Ovary (tissue), 9 donors: ENCODE data around the gene MAP2K7. TPM values are rescaled to one million over a fixed set of nuclear protein-coding genes. Genes with fewer than 3 reads are reported as not detected.

ENCODE experiments used
- DNase-seq, 5 donors: peaks; one replicate each; pipeline ENCODE4 v3.0.0-alpha.2; 2019 to 2020
- H3K27ac ChIP-seq, 2 donors: fragments of 200-600 bp; one replicate each; pipeline versions ENCODE4 v1.5.1 to v1.8.0; 2019 to 2022
- H3K27me3 ChIP-seq: fragments of 200-600 bp; one replicate; pipeline ENCODE4 v1.8.0; 2022
- H3K36me3 ChIP-seq: fragments of 200-600 bp; sonication (generic); one replicate; pipeline ENCODE4 v1.5.1; 2019
- H3K4me1 ChIP-seq: one replicate; pipeline ENCODE4 v1.8.1; 2013; ENCODE audit warnings: mild to moderate bottlenecking, moderate library complexity; ENCODE audit not compliant: insufficient read depth
- H3K4me3 ChIP-seq: fragments of 200-600 bp; sonication (generic); one replicate; pipeline ENCODE4 v1.5.1; 2017
- H3K9me3 ChIP-seq, 2 donors: fragments of 200-600 bp in 1 of 2; sonication (generic) in 1 of 2; one replicate each; pipeline versions ENCODE4 v1.5.1 to v1.8.1; 2013 to 2019; ENCODE audit warnings: mild to moderate bottlenecking in 1 of 2, moderate library complexity in 1 of 2
- EP300 ChIP-seq: sonication (generic); formaldehyde crosslinking; IDR thresholded peaks from one replicate; pipeline ENCODE4 v1.6.1; 2017; ENCODE audit warnings: antibody characterized with exemption
- POLR2A ChIP-seq: fragments of 450-650 bp; IDR thresholded peaks from one replicate; pipeline ENCODE4 v1.6.1; 2017; ENCODE audit warnings: antibody characterized with exemption, mild to moderate bottlenecking, moderate library complexity
- WGBS, 3 donors: extraction: QIAGEN DNeasy Blood & Tissue Kit in 1 of 3; methylation state at CpG; one replicate each; pipeline versions ENCODE4 v1.1.5 to v1.1.7; 2013 to 2017; 5-methylcytosine and 5-hydroxymethylcytosine counted together
- intact Hi-C, 4 donors: fragments of 100-400 bp; cut with DNase I; formaldehyde crosslinking; loops; one replicate each; pipeline versions ENCODE4 v1.11.0 to v1.15.1; 2022 to 2023
- polyA plus RNA-seq, 2 donors: library from polyadenylated mRNA; stranded (reverse); fragments of 200-250 nt in 1 of 2; fragments of 350-450 nt in 1 of 2; fragmentation: Illumina TruSeq in 1 of 2; extraction: RNeasy Lipid Tissue Mini Kit (QIAGEN cat#74804) in 1 of 2; gene quantifications; one replicate each; pipeline ENCODE4 v1.2.3, GENCODE V29; 2013 to 2014
- total RNA-seq, 7 donors: library from RNA; depleted of rRNA in 2 of 7; stranded (reverse); fragments of >200 nt in 2 of 7; fragmentation: NEBNext Ultra II Directional in 3 of 7; extraction: Animal tissue kit (Norgen Biotek cat#: 25700) in 3 of 7; gene quantifications; one replicate each; pipeline versions ENCODE4 v1.1.0 to v1.2.4, GENCODE V29; 2016 to 2023
- TF ChIP-seq, protein P1 (sequence below), 3 donors: fragments of 450-650 bp in 2 of 3; fragments of 200-600 bp in 1 of 3; IDR thresholded peaks; one replicate each; pipeline versions ENCODE4 v1.5.1 to v1.8.0; 2016 to 2022; ENCODE audit warnings: antibody characterized with exemption in 3 of 3, mild to moderate bottlenecking in 1 of 3
- donor health status: DM: no; HTN: no; CAD: no; lungs with moderate emphysema.
- donor health status: DM: no; HTN: no; CAD: no.
- donor health status: Bipolar disorder and iron deficiency.
- donor health status: DM: yes; HTN: yes; CAD: no.
- donor health status: DM: no; HTN: no; CAD: no.
- donor health status: DM: yes; HTN: yes; CAD: no.

The MAP2K7 gene
- total and polyA plus RNA-seq, 9 donors = 6.3 to 35.5 (median 26.3) TPM

DNA sequence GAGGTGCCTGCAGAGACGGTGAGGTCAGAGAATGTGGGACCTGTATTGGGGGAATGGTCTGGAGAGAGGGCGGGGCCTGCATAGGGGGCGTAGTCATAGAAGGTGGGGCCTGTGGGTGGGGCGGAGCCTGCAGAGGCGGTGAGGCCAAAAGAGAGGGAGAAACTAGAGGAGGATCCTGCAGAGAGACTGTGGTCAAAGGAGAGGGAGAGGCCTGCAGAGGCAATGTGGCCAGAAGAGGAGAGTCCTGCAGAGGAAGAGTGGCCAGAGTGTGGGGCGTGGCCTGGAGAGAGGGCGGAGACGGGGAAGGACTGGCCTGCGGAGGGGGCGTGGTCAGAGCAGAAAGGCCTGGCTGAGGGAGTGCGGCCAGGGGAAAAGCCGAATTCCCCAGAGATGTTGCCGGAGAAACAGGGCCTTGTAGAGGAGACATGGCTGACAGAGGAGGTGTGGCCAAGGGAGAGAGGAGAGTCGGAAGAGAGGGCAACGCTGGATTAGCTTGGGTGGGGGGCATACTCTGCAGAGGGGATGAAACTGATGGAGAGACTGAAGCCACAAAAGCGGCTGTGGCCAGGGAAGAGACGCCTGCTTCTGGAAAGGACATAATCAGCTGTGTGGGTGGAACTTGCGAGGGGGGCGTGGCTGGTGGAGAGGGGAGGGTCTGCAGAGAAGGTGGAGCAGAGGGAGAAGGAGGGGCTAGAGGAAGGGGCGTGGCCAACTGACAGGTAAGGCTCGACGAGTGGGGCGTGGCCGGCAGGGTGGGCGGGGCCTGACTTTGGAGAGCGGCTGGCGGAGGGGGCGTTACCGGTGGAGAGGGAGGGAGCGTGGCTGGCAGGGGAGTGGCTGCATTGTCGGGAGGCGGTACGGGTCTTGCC lies 32.0 kb upstream of the MAP2K7 start:
- Histone ChIP-seq H3K27ac (no peak overlapping the region), H3K4me1 (peaks cover 9% of the 10 kb centered on the region), H3K27me3 (no peaks in the 10 kb centered on the region), H3K4me3 (peak overlapping the region; percentile 9), H3K36me3 (no peaks in the 10 kb centered on the region), H3K9me3 (no peaks in the 10 kb centered on the region)
- WGBS, 3 donors = 3 to 4% (median 3%) methylated on average over 33 of the region's 33 CpGs
- TF ChIP-seq EP300 (no peak), POLR2A (no peak)
- TF ChIP-seq, protein P1, sequence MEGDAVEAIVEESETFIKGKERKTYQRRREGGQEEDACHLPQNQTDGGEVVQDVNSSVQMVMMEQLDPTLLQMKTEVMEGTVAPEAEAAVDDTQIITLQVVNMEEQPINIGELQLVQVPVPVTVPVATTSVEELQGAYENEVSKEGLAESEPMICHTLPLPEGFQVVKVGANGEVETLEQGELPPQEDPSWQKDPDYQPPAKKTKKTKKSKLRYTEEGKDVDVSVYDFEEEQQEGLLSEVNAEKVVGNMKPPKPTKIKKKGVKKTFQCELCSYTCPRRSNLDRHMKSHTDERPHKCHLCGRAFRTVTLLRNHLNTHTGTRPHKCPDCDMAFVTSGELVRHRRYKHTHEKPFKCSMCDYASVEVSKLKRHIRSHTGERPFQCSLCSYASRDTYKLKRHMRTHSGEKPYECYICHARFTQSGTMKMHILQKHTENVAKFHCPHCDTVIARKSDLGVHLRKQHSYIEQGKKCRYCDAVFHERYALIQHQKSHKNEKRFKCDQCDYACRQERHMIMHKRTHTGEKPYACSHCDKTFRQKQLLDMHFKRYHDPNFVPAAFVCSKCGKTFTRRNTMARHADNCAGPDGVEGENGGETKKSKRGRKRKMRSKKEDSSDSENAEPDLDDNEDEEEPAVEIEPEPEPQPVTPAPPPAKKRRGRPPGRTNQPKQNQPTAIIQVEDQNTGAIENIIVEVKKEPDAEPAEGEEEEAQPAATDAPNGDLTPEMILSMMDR (IDR thresholded peaks at IDR 0.05) = no peak
- peak; percentile 89 to 94 (median 92) for DNase-seq
- intact Hi-C loops = no loop called here

DNA sequence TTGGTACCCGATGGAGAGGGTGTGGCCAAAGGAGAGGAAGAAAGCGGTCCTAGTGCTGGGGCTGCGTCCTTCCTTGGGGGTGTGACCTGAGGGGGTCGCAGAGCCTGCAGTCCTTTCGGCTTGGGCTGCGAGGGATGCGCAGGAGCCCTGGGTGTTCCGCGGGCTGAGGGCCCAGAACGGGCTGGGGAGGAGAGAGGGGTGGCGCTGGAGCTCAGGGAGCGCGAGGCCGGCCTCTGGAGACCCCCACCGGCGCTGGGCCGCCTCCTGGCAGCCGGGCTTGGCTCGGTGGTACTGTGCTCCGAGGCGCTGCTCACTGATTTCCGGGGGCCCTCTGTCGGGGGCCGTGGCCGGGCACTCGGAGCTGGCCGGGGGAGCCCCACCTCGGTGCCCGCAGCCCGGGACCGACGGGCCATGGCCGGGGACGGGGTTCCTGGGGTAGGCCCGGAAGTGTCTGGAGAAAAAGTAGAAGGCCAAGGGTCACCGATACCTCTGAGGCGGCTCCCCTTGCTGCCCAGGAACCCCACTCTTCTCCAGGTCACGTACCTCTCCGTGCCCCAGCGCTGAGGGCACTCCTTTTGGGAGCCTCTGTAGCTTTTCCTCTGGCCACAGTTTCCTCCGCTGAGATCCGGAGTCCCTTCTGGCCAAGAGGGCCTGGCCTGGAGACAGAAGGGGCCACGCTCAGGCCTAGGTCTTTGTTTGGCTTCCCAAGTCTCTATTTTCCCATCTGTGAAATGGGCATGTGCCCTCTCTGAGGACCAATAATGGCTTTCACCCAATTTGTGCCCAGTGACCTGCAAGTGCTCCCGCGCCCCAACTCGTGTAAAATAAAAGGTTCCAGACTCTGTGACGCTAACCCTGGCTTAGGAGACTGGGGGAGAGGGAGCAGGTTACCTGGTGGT lies 31.1 kb upstream of the MAP2K7 start:
- peak in 2 of 5 donors; percentile 55 to 60 for DNase-seq
- Histone ChIP-seq H3K27ac (no peak overlapping the region), H3K4me3 (no peak overlapping the region), H3K27me3 (no peaks in the 10 kb centered on the region), H3K36me3 (no peaks in the 10 kb centered on the region), H3K4me1 (peaks cover 9% of the 10 kb centered on the region), H3K9me3 (no peaks in the 10 kb centered on the region)
- intact Hi-C loops = no loop called here
- 46 to 63% (median 55%) methylated on average over 44 to 47 of the region's 47 CpGs for WGBS, 3 donors
- TF ChIP-seq, protein P1 (IDR thresholded peaks at IDR 0.05) = no peak
- TF ChIP-seq POLR2A (no peak), EP300 (no peak)

DNA sequence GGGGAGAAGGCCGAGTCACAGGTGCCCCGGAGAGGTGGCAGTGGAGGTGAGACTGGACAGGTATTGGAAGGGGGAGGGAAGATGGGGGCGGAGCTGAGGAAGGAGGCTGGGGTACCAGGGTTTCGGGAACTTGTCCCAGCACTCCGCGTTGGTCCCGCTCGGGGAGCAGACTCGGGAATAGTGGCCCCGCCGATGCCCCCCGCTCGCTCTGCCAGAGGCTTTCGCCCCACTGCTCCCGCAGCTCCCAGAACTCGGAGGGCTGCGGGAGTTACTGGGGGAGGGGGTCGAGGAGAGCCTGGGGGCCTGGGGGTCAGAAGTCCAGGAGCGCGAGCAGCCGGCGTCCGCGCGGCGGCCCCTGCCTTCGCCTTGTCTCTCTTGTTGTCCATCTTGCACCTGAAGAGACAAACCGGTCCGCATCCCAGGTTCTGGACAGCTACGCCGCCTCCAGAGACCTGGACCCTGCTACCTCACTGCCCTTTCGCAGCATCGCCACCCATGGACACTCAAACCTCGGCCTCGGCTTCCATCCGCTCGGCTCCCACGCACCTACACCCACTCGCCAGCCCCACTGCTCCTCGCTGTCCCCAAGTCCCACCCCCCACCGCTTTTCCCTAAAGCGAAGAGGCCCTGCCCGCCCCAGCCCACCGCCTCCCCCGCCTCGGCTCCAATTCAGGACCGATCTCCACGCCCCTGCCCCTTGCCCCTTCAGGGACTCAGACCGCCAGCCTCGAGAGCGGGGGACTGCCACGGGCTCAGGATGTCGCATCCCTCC lies 30.2 kb upstream of the MAP2K7 start:
- no peaks in the 10 kb centered on the region for H3K36me3 ChIP-seq
- H3K9me3 ChIP-seq = no peaks in the 10 kb centered on the region
- no peak overlapping the region for H3K4me3 ChIP-seq
- WGBS, 3 donors = 15 to 27% (median 23%) methylated on average over 49 to 53 of the region's 53 CpGs
- TF ChIP-seq EP300 (no peak), POLR2A (no peak)
- TF ChIP-seq, protein P1 (IDR thresholded peaks at IDR 0.05) = no peak
- DNase-seq = peak in 2 of 5 donors; percentile 43 to 44
- no peaks in the 10 kb centered on the region for H3K27me3 ChIP-seq
- intact Hi-C loops = no loop called here
- H3K4me1 ChIP-seq = peaks cover 9% of the 10 kb centered on the region
- H3K27ac ChIP-seq = no peak overlapping the region
